ENCODE results near the gene ZNF695. TPM values are rescaled to one million over a fixed set of nuclear protein-coding genes. Genes with fewer than 3 reads are reported as not detected.
A peak's percentile ranks its signal among the peaks of the same experiment; 100 is the strongest.

The ZNF695 gene
- total RNA-seq, 2 donors from 2014 or later: 0.08 TPM; not detected in 1

- H3K27ac ChIP-seq: no peak overlapping the region
- no peaks in the 10 kb centered on the region for H3K27me3 ChIP-seq
- no peak for DNase-seq (ENCODE audit: low spot score)
- H3K4me1 ChIP-seq: no peaks in the 10 kb centered on the region
- H3K36me3 ChIP-seq: no peaks in the 10 kb centered on the region
- H3K4me3 ChIP-seq: no peak overlapping the region
- TF ChIP-seq, protein P1, sequence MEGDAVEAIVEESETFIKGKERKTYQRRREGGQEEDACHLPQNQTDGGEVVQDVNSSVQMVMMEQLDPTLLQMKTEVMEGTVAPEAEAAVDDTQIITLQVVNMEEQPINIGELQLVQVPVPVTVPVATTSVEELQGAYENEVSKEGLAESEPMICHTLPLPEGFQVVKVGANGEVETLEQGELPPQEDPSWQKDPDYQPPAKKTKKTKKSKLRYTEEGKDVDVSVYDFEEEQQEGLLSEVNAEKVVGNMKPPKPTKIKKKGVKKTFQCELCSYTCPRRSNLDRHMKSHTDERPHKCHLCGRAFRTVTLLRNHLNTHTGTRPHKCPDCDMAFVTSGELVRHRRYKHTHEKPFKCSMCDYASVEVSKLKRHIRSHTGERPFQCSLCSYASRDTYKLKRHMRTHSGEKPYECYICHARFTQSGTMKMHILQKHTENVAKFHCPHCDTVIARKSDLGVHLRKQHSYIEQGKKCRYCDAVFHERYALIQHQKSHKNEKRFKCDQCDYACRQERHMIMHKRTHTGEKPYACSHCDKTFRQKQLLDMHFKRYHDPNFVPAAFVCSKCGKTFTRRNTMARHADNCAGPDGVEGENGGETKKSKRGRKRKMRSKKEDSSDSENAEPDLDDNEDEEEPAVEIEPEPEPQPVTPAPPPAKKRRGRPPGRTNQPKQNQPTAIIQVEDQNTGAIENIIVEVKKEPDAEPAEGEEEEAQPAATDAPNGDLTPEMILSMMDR (IDR thresholded peaks at IDR 0.05): peak; percentile 79 to 89
- no peaks in the 10 kb centered on the region for H3K9me3 ChIP-seq
Observed at GRCh38 chr1:246971090-246971721, 36.7 kb downstream of the ZNF695 start.

DNA sequence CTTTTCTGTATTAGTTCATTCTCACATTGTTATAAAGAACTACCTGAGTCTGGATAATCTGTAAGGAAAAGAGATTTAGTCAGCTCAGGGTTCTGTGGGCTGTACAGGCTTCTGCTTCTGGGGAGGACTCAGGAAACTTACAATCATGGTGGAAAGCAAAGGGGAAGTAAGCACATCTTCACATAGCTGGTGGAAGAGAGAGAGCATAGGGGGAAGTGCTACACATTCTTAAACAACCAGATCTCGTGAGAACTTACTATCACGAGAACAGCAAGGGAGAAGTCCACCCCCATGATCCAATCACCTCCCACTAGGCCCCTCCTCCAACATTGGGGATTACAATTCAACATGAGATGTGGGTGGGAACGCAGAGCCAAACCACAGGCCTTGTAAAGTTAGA, 38.2 kb downstream of the ZNF695 start:
- no peaks in the 10 kb centered on the region for H3K36me3 ChIP-seq
- no peaks in the 10 kb centered on the region for H3K9me3 ChIP-seq
- no peak for DNase-seq (ENCODE audit: low spot score)
- H3K4me3 ChIP-seq: no peak overlapping the region
- TF ChIP-seq, protein P1 (IDR thresholded peaks at IDR 0.05): no peak
- no peaks in the 10 kb centered on the region for H3K27me3 ChIP-seq
- H3K27ac ChIP-seq: no peak overlapping the region
- no peaks in the 10 kb centered on the region for H3K4me1 ChIP-seq

- DNase-seq (ENCODE audit: low spot score): no peak
- H3K27me3 ChIP-seq: no peaks in the 10 kb centered on the region
- no peaks in the 10 kb centered on the region for H3K36me3 ChIP-seq
- H3K9me3 ChIP-seq: no peaks in the 10 kb centered on the region
- TF ChIP-seq, protein P1 (IDR thresholded peaks at IDR 0.05): no peak
- H3K4me3 ChIP-seq: no peak overlapping the region
- H3K4me1 ChIP-seq: no peaks in the 10 kb centered on the region
- H3K27ac ChIP-seq: no peak overlapping the region
Observed at GRCh38 chr1:246966502-246966901, 41.4 kb downstream of the ZNF695 start.

- DNase-seq (ENCODE audit: low spot score): no peak
- H3K27ac ChIP-seq: no peak overlapping the region
- no peaks in the 10 kb centered on the region for H3K36me3 ChIP-seq
- no peaks in the 10 kb centered on the region for H3K9me3 ChIP-seq
- H3K27me3 ChIP-seq: no peaks in the 10 kb centered on the region
- no peak overlapping the region for H3K4me3 ChIP-seq
- H3K4me1 ChIP-seq: no peaks in the 10 kb centered on the region
- TF ChIP-seq, protein P1 (IDR thresholded peaks at IDR 0.05): peak in 1 of 2 donors; percentile 33
Observed at GRCh38 chr1:246959944-246960693, 47.7 kb downstream of the ZNF695 start.

- Histone ChIP-seq H3K36me3 (no peaks in the 10 kb centered on the region), H3K4me3 (no peak overlapping the region), H3K27ac (no peak overlapping the region), H3K4me1 (no peaks in the 10 kb centered on the region), H3K27me3 (no peaks in the 10 kb centered on the region), H3K9me3 (no peaks in the 10 kb centered on the region)
- no peak for DNase-seq (ENCODE audit: low spot score)
- TF ChIP-seq, protein P1 (IDR thresholded peaks at IDR 0.05): no peak
Observed at GRCh38 chr1:246954126-246954525, 53.7 kb downstream of the ZNF695 start.
